IMR-90 (cell line): ENCODE data around the gene GLRX3. TPM values are rescaled to one million over a fixed set of nuclear protein-coding genes. Genes with fewer than 3 reads are reported as not detected.

ENCODE experiments used
- ATAC-seq: fragments of 200-7000 bp; cut with Tn5 transposase; 2 replicates; pipeline ENCODE4 v1.9.1; 2020; ENCODE audit warnings: low read depth, mild to moderate bottlenecking, moderate library complexity
- BruUV-seq: library from RNA; stranded (reverse); fragments of 400-500 nt; replicated peaks from 2 replicates; lab custom pipeline; 2021; lab: Mats Ljungman, UMichigan
- CTCF ChIA-PET: fragments of 300-600 bp; formaldehyde crosslinking; extraction: SDS; loops from one replicate; lab custom pipeline; 2021; ENCODE audit warnings: antibody characterized with exemption; lab: Yijun Ruan, JAX
- POLR2A ChIA-PET: fragments of 300-600 bp; sonication (Branson Sonifier 250); formaldehyde crosslinking; loops from one replicate; lab custom pipeline; 2022; ENCODE audit warnings: antibody characterized with exemption; ENCODE audit not compliant: unreplicated experiment; lab: Charles Lee
- DNase-seq: peaks from one replicate; pipeline ENCODE4 v3.0.0; 2013
- H2AFZ ChIP-seq: replicated peaks from 2 replicates; pipeline ENCODE3; 2013; ENCODE audit warnings: low read length, mild to moderate bottlenecking; ENCODE audit not compliant: poor library complexity
- H2AK5ac ChIP-seq: 2 replicates; pipeline ENCODE4 v1.6.1; 2013; ENCODE audit warnings: low read depth, low read length, inconsistent platforms
- H2AK9ac ChIP-seq: replicated peaks from 2 replicates; pipeline ENCODE3; 2013; ENCODE audit warnings: mild to moderate bottlenecking, low read depth, low read length, moderate library complexity; ENCODE audit not compliant: poor library complexity
- H2BK120ac ChIP-seq: 2 replicates; pipeline ENCODE4 v1.6.1; 2013; ENCODE audit warnings: low read depth, low read length, inconsistent platforms
- H2BK15ac ChIP-seq: 3 replicates; pipeline ENCODE4 v1.6.1; 2013; ENCODE audit warnings: low read depth, low read length, inconsistent platforms
- H2BK20ac ChIP-seq: 2 replicates; pipeline ENCODE4 v1.6.1; 2013; ENCODE audit warnings: low read depth, mild to moderate bottlenecking, inconsistent platforms, low read length, moderate library complexity
- H2BK5ac ChIP-seq: 2 replicates; pipeline ENCODE4 v1.6.1; 2013; ENCODE audit warnings: mild to moderate bottlenecking, low read depth, low read length, inconsistent platforms; ENCODE audit not compliant: poor library complexity, severe bottlenecking
- H3K14ac ChIP-seq: replicated peaks from 2 replicates; pipeline ENCODE4 v1.6.1; 2013; ENCODE audit warnings: low read depth, low read length, inconsistent platforms
- H3K18ac ChIP-seq: 2 replicates; pipeline ENCODE4 v1.6.1; 2013; ENCODE audit warnings: low read depth, low read length, control low read depth
- H3K23ac ChIP-seq: 2 replicates; pipeline ENCODE4 v1.6.1; 2013; ENCODE audit warnings: low read depth, low read length, inconsistent platforms
- H3K27ac ChIP-seq: 2 replicates; pipeline ENCODE4 v1.5.1; 2013; ENCODE audit warnings: mild to moderate bottlenecking, control low read depth, low read length; ENCODE audit not compliant: insufficient read depth
- H3K27me3 ChIP-seq: 2 replicates; pipeline ENCODE4 v1.6.1; 2013; ENCODE audit warnings: low read length; ENCODE audit not compliant: control insufficient read depth, insufficient read depth
- H3K36me3 ChIP-seq: 2 replicates; pipeline ENCODE4 v1.6.1; 2013; ENCODE audit warnings: low read length, mixed read lengths; ENCODE audit not compliant: control insufficient read depth, insufficient read depth
- H3K4ac ChIP-seq: 2 replicates; pipeline ENCODE4 v1.6.1; 2013; ENCODE audit warnings: low read depth, low read length, inconsistent platforms
- H3K4me1 ChIP-seq: 2 replicates; pipeline ENCODE4 v1.6.1; 2013; ENCODE audit warnings: low read length, mixed read lengths; ENCODE audit not compliant: control insufficient read depth, insufficient read depth
- H3K4me2 ChIP-seq: 2 replicates; pipeline ENCODE4 v1.6.1; 2013; ENCODE audit warnings: low read depth, mild to moderate bottlenecking, control low read depth, low read length, moderate library complexity
- H3K4me3 ChIP-seq: 2 replicates; pipeline ENCODE4 v1.5.1; 2013; ENCODE audit warnings: low read depth, mild to moderate bottlenecking, control low read depth, low read length, moderate library complexity; ENCODE audit not compliant: insufficient read depth
- H3K56ac ChIP-seq: 2 replicates; pipeline ENCODE4 v1.6.1; 2013; ENCODE audit warnings: low read length, inconsistent platforms; ENCODE audit not compliant: insufficient read depth; ENCODE audit errors: extremely low read depth
- H3K79me1 ChIP-seq, 2 experiments: 2 replicates each; pipeline ENCODE4 v1.6.1; 2013; ENCODE audit warnings: low read length in 2 of 2, inconsistent platforms in 1 of 2, low read depth in 1 of 2
- H3K9ac ChIP-seq: 2 replicates; pipeline ENCODE4 v1.6.1; 2013; ENCODE audit warnings: low read depth, low read length, control low read depth
- H3K9me1 ChIP-seq: 2 replicates; pipeline ENCODE4 v1.6.1; 2013; ENCODE audit warnings: low read length, inconsistent platforms; ENCODE audit not compliant: insufficient read depth
- H3K9me3 ChIP-seq: 2 replicates; pipeline ENCODE4 v1.6.1; 2013; ENCODE audit warnings: low read length; ENCODE audit not compliant: control insufficient read depth, insufficient read depth
- H4K20me1 ChIP-seq: 2 replicates; pipeline ENCODE4 v1.6.1; 2013; ENCODE audit warnings: low read length, inconsistent platforms; ENCODE audit not compliant: insufficient read depth
- H4K5ac ChIP-seq: 2 replicates; pipeline ENCODE4 v1.6.1; 2013; ENCODE audit warnings: mild to moderate bottlenecking, low read depth, low read length, control low read depth
- H4K8ac ChIP-seq, 2 experiments: 2 replicates each; pipeline ENCODE4 v1.6.1; 2013; ENCODE audit warnings: low read depth in 2 of 2, low read length in 2 of 2, control low read depth in 1 of 2, inconsistent platforms in 1 of 2
- H4K91ac ChIP-seq: 2 replicates; pipeline ENCODE4 v1.6.1; 2013; ENCODE audit warnings: low read depth, low read length, inconsistent platforms; ENCODE audit not compliant: insufficient read depth
- BHLHE40 ChIP-seq: fragments of 150-350 bp; IDR thresholded peaks from 2 replicates; pipeline ENCODE4 v1.6.1; 2016; ENCODE audit warnings: mild to moderate bottlenecking, low read depth, low read length
- CEBPB ChIP-seq: IDR thresholded peaks from 2 replicates; pipeline ENCODE4 v1.6.1; 2012; ENCODE audit warnings: low read depth, low read length, improper control_type of control experiment
- FOS ChIP-seq: fragments of 150-350 bp; IDR thresholded peaks from 2 replicates; pipeline ENCODE4 v1.6.1; 2016; ENCODE audit warnings: low read depth, low read length
- RAD21 ChIP-seq: IDR thresholded peaks from 2 replicates; pipeline ENCODE4 v1.6.1; 2012; ENCODE audit warnings: low read length, improper control_type of control experiment
- RCOR1 ChIP-seq: IDR thresholded peaks from 2 replicates; pipeline ENCODE4 v1.6.1; 2012; ENCODE audit warnings: mild to moderate bottlenecking, low read length, improper control_type of control experiment; ENCODE audit not compliant: insufficient replicate concordance
- RFX5 ChIP-seq: IDR thresholded peaks from 2 replicates; pipeline ENCODE4 v1.8.0; 2012; ENCODE audit warnings: low read depth, mild to moderate bottlenecking, low read length, moderate library complexity
- WGBS, 2 experiments: methylation state at CpG; one replicate each; pipeline versions ENCODE4 v1.1.5 to v1.1.7; 2013; ENCODE audit warnings: missing lambda C conversion rate in 2 of 2; ENCODE audit not compliant: insufficient read length in 1 of 2; ENCODE audit errors: extremely low coverage in 2 of 2; 5-methylcytosine and 5-hydroxymethylcytosine counted together
- dilution Hi-C: fragments of 300-500 bp; cut with HindIII; formaldehyde crosslinking; loops from one replicate; pipeline ENCODE4 v1.14.3; 2018; ENCODE audit warnings: low sequenced_read_pairs; ENCODE audit not compliant: unreplicated experiment
- in situ Hi-C: fragments of 300-500 bp; cut with MboI; formaldehyde crosslinking; loops from 3 replicates; pipeline ENCODE4 v1.14.3; 2019; ENCODE audit warnings: low sequenced_read_pairs, inconsistent platforms, mixed read lengths
- intact Hi-C: fragments of 100-400 bp; cut with micrococcal nuclease; formaldehyde crosslinking; loops from 2 replicates; pipeline ENCODE4 v1.10.0; 2022
- polyA plus RNA-seq, 3 experiments: library from polyadenylated mRNA; depleted of rRNA; stranded (reverse); fragments of >200 nt; gene quantifications; 2 replicates each; pipeline ENCODE4 v1.2.3, GENCODE V29; 2012; ENCODE audit warnings: low replicate concordance in 1 of 3
- total RNA-seq: library from RNA; depleted of rRNA; stranded (reverse); fragments of >200 nt; gene quantifications from 2 replicates; pipeline ENCODE4 v1.2.3, GENCODE V29; 2012

Gene GLRX3
- total and polyA plus RNA-seq, 2 of the 4 experiments (the other 2 are of a cell fraction), result 78.7 to 81.7 TPM

DNA sequence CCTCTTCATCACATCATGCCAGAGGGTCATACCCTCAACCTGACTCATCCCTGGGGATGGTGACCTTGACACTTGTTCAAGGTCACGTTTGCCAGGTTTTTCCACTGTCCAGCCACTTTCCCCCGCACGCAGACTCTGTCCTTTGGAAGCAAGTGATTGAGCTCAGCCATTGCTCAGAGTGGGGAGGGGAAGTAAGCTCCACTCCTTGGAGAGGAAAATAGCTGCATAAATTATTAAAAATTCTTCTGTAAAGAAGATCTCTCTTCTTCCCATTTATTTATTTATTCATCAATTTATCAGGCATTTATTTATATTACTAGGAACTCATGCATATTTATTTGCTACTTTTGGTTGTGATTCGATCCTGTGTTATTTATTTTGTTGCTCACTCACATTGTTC, 88.0 kb downstream of the GLRX3 start:
- in situ Hi-C loops, result no loop called here
- Histone ChIP-seq H3K36me3 (no peaks in the 10 kb centered on the region), H3K23ac (no peak overlapping the region), H3K4me3 (no peak overlapping the region), H3K56ac (no peak overlapping the region), H3K27me3 (no peaks in the 10 kb centered on the region), H3K4me2 (no peak overlapping the region), H2BK20ac (no peak overlapping the region), H3K79me1 (no peaks in the 10 kb centered on the region), H3K9ac (no peak overlapping the region), H4K5ac (no peak overlapping the region), H3K4ac (no peak overlapping the region), H3K9me3 (peaks cover 26% of the 10 kb centered on the region), H3K4me1 (no peaks in the 10 kb centered on the region), H3K18ac (no peak overlapping the region), H3K27ac (no peak overlapping the region), H2AFZ (no peak overlapping the region), H3K14ac (no peak overlapping the region), H4K8ac (no peak overlapping the region), H4K20me1 (no peaks in the 10 kb centered on the region), H2AK5ac (no peak overlapping the region), H4K91ac (no peak overlapping the region), H3K9me1 (no peaks in the 10 kb centered on the region), H2BK15ac (no peak overlapping the region), H2BK5ac (no peak overlapping the region), H2BK120ac (no peak overlapping the region), H2AK9ac (no peak overlapping the region)
- no TSS peak for BruUV-seq
- ATAC-seq (no peak), DNase-seq (no peak)
- ChIA-PET POLR2A (no interaction called here), CTCF (no interaction called here)
- no CpG with 5 or more reads among the region's 4 CpGs for WGBS, 2 experiments
- intact Hi-C loops, result no loop called here
- dilution Hi-C loops, result no loop called here
- no peak for TF ChIP-seq CEBPB
- TF ChIP-seq RFX5, result no peak
- TF ChIP-seq RAD21, result no peak
- no peak for TF ChIP-seq BHLHE40
- no peak for TF ChIP-seq FOS
- TF ChIP-seq RCOR1, result no peak
